Caco-2 (cell line): ENCODE data around the gene PTPRN2. TPM values are rescaled to one million over a fixed set of nuclear protein-coding genes. Genes with fewer than 3 reads are reported as not detected.

Experiments
- BruUV-seq: library from RNA; stranded (reverse); fragments of 400-500 nt; replicated peaks from 2 replicates; lab custom pipeline; 2021; lab: Mats Ljungman, UMichigan
- CTCF ChIA-PET: fragments of 300-600 bp; sonication (Branson Sonifier 250); formaldehyde crosslinking; loops from one replicate; lab custom pipeline; 2022; ENCODE audit warnings: antibody characterized with exemption; lab: Charles Lee
- POLR2A ChIA-PET: fragments of 300-600 bp; sonication (Branson Sonifier 250); formaldehyde crosslinking; loops from one replicate; lab custom pipeline; 2022; ENCODE audit warnings: antibody characterized with exemption; lab: Charles Lee
- DNase-seq, 2 experiments: peaks; one replicate each; pipeline versions ENCODE4 v3.0.0 to v3.0.0-alpha.2; 2020 to 2022
- H3K27me3 ChIP-seq: replicated peaks from 2 replicates; pipeline ENCODE4 v1.6.0; 2011; ENCODE audit warnings: low read length; ENCODE audit not compliant: control insufficient read depth, insufficient read depth
- H3K36me3 ChIP-seq: 2 replicates; pipeline ENCODE4 v1.5.1; 2011; ENCODE audit warnings: low read length; ENCODE audit not compliant: control insufficient read depth, insufficient read depth
- H3K4me1 ChIP-seq: fragments of 250-450 bp; sonication (Bioruptor Pico); 2 replicates; pipeline ENCODE4 v1.5.1; 2020; ENCODE audit warnings: mild to moderate bottlenecking
- H3K4me3 ChIP-seq: 2 replicates; pipeline ENCODE4 v1.5.1; 2011; ENCODE audit warnings: low read depth, mild to moderate bottlenecking, control low read depth, low read length
- H3K9me3 ChIP-seq: fragments of 250-450 bp; sonication (Bioruptor Pico); 2 replicates; pipeline ENCODE4 v1.5.1; 2020; ENCODE audit warnings: mild to moderate bottlenecking, moderate library complexity
- H3K27ac Mint-ChIP-seq: one replicate; pipeline ENCODE4 v1.8.0; 2022; ENCODE audit warnings: mixed read lengths; ENCODE audit not compliant: unreplicated experiment
- H3K27me3 Mint-ChIP-seq: one replicate; pipeline ENCODE4 v1.8.0; 2022; ENCODE audit warnings: mixed read lengths; ENCODE audit not compliant: insufficient read depth, unreplicated experiment
- H3K36me3 Mint-ChIP-seq: one replicate; pipeline ENCODE4 v1.8.0; 2022; ENCODE audit warnings: mild to moderate bottlenecking, mixed read lengths; ENCODE audit not compliant: insufficient read depth, unreplicated experiment
- H3K4me1 Mint-ChIP-seq: one replicate; pipeline ENCODE4 v1.8.0; 2022; ENCODE audit warnings: low read depth, mixed read lengths; ENCODE audit not compliant: unreplicated experiment
- H3K4me3 Mint-ChIP-seq: one replicate; pipeline ENCODE4 v1.8.0; 2022; ENCODE audit warnings: mild to moderate bottlenecking, moderate library complexity, mixed read lengths; ENCODE audit not compliant: unreplicated experiment
- H3K9me3 Mint-ChIP-seq: one replicate; pipeline ENCODE4 v1.8.0; 2022; ENCODE audit warnings: mixed read lengths; ENCODE audit not compliant: unreplicated experiment
- intact Hi-C: fragments of 100-400 bp; cut with micrococcal nuclease; formaldehyde crosslinking; loops from one replicate; pipeline ENCODE4 v1.10.0; 2022; ENCODE audit not compliant: unreplicated experiment
- total RNA-seq: library from RNA; stranded (reverse); gene quantifications from 2 replicates; pipeline ENCODE4 v1.2.3, GENCODE V29; 2022
- TF ChIP-seq, protein P1 (sequence below), 2 experiments: fragments of 200-600 bp in 1 of 2; IDR thresholded peaks; 1 replicate in 1 of 2; 2 replicates in 1 of 2; pipeline versions ENCODE4 v1.5.1 to v1.8.0; 2011 to 2022; ENCODE audit warnings: antibody characterized with exemption in 1 of 2, control low read depth in 1 of 2, inconsistent platforms in 1 of 2, low read depth in 1 of 2, low read length in 1 of 2, mild to moderate bottlenecking in 1 of 2, moderate library complexity in 1 of 2; ENCODE audit not compliant: insufficient read depth in 1 of 2, severe bottlenecking in 1 of 2, unreplicated experiment in 1 of 2

PTPRN2 gene
- total RNA-seq, 1 experiment from 2014 or later, result 1.4 TPM

DNA sequence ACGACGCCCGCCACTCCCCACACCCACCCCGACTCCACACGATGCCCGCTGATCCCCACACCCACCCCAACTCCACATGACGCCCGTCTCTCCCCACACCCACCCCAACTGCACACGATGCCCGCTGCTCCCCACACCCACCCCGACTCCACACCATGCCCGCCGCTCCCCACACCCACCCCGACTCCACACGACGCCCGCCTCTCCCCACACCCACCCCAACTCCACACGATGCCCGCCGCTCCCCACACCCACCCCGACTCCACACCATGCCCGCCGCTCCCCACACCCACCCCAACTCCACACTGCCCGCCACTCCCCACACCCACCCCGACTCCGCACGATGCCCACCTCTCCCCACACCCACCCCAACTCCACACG is 933.8 kb downstream of the PTPRN2 start:
- Histone ChIP-seq H3K36me3 (no peaks in the 10 kb centered on the region), H3K4me3 (no peak overlapping the region), H3K4me1 (no peaks in the 10 kb centered on the region), H3K9me3 (no peaks in the 10 kb centered on the region), H3K27me3 (no peaks in the 10 kb centered on the region)
- ChIA-PET CTCF (no interaction called here), POLR2A (no interaction called here)
- TF ChIP-seq, protein P1, sequence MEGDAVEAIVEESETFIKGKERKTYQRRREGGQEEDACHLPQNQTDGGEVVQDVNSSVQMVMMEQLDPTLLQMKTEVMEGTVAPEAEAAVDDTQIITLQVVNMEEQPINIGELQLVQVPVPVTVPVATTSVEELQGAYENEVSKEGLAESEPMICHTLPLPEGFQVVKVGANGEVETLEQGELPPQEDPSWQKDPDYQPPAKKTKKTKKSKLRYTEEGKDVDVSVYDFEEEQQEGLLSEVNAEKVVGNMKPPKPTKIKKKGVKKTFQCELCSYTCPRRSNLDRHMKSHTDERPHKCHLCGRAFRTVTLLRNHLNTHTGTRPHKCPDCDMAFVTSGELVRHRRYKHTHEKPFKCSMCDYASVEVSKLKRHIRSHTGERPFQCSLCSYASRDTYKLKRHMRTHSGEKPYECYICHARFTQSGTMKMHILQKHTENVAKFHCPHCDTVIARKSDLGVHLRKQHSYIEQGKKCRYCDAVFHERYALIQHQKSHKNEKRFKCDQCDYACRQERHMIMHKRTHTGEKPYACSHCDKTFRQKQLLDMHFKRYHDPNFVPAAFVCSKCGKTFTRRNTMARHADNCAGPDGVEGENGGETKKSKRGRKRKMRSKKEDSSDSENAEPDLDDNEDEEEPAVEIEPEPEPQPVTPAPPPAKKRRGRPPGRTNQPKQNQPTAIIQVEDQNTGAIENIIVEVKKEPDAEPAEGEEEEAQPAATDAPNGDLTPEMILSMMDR (IDR thresholded peaks at IDR 0.05; ENCODE audit: insufficient read depth in 1 of 2, low read depth in 1 of 2, low read length in 1 of 2, severe bottlenecking in 1 of 2, unreplicated experiment in 1 of 2), result no peak
- Mint-ChIP-seq H3K27me3 (no peaks in the 10 kb centered on the region), H3K36me3 (no peaks in the 10 kb centered on the region), H3K27ac (no peak overlapping the region), H3K4me3 (no peak overlapping the region), H3K9me3 (no peaks in the 10 kb centered on the region), H3K4me1 (no peaks in the 10 kb centered on the region)
- BruUV-seq, result no TSS peak
- no peak for DNase-seq
- intact Hi-C loops, result loop anchor here (2.0 kb wide), 1 partner anchor 41 kb away; no protein-coding TSS in a partner anchor

DNA sequence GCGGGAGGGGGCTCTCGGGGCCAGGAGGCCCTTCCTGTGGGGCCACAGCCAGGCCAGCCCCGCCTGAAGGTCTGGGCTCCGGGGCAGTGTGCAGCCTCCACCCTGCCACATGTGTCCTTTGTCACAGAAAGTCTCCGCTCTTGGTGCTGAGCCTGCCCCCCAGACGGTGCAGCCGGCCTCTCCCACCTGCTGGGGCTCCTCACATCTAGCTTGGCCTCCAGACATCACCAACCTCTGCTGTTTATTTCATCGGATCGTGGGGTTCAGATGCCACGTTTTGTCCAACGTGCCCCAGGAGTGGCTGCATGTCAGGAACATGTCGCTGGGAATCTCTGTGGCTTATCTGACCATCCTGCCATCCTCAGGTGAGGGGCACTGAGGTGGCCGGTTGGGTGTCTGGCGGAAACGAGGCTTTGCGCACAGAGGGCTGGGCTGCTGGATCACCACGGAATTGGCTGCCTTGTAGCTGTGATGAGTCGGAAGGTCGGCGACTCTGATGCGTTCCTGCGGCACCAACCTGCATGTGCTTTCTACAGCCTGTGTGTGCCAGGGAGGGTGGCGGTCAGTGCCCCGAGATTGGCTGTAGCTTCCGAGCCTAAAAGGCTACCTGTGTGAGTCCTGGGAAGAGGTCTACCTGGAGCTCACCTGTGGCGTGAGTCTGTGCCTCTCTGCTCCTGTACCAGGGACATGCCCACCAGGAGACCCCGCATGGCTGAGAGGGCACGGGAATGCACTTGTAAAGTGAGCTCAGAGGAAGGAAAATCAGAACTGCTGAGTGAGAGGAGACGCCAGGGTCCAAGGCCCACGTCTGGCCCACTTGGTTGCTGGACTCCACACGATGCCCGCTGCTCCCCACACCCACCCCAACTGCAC is 934.4 kb downstream of the PTPRN2 start:
- BruUV-seq, result no TSS peak
- H3K4me3 ChIP-seq, result no peak overlapping the region
- H3K9me3 Mint-ChIP-seq, result no peaks in the 10 kb centered on the region
- TF ChIP-seq, protein P1 (IDR thresholded peaks at IDR 0.05; ENCODE audit: insufficient read depth in 1 of 2, low read depth in 1 of 2, low read length in 1 of 2, severe bottlenecking in 1 of 2, unreplicated experiment in 1 of 2), result no peak
- CTCF ChIA-PET, result no interaction called here
- H3K4me3 Mint-ChIP-seq, result no peak overlapping the region
- H3K36me3 ChIP-seq, result no peaks in the 10 kb centered on the region
- no peaks in the 10 kb centered on the region for H3K27me3 Mint-ChIP-seq
- H3K27ac Mint-ChIP-seq, result no peak overlapping the region
- POLR2A ChIA-PET, result no interaction called here
- no peak for DNase-seq
- no peaks in the 10 kb centered on the region for H3K4me1 Mint-ChIP-seq
- H3K9me3 ChIP-seq, result no peaks in the 10 kb centered on the region
- no peaks in the 10 kb centered on the region for H3K36me3 Mint-ChIP-seq
- no peaks in the 10 kb centered on the region for H3K27me3 ChIP-seq
- no peaks in the 10 kb centered on the region for H3K4me1 ChIP-seq
- intact Hi-C loops, result loop anchor here (2.0 kb wide), 1 partner anchor 42 kb away; no protein-coding TSS in a partner anchor

DNA sequence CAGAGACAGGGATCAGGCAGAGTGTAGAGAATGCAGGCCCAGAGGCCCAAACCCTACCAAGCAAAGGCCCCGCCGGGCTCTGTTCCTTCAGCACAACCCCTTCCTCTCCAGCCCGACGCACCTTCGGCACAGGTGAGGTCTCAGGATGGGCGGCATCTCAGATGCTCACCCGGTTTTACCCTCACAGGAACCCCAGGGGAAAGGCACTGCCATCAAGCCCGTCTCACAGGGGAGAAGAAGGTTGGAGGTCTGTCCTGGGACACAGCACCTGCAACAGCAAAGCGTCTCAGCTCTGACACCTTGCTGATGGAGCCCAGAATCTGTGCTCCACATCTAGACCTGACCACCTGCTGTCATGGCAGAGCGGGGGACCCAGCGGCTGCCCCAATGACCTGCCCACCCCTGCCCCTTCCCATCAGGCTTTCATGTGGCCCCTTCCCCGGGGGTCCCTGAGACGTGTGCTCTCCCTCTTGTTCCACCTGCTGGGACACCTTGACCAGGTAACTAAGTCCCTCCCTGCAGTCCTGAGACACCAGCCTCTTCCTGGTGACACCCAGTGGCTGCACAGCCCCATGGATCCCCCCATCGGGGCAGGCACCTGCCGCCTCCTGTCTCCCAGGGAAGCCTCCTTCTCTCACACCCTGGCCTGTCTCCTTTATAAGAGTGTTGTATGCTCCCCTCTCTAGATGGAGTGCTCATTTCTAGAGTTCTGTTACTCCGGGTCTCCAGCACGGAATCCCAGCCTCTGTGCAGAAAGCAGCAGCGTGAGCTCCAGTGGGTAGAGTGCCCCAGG is 935.3 kb downstream of the PTPRN2 start:
- CTCF ChIA-PET, result no interaction called here
- Mint-ChIP-seq H3K36me3 (no peaks in the 10 kb centered on the region), H3K27ac (no peak overlapping the region), H3K9me3 (no peaks in the 10 kb centered on the region), H3K27me3 (no peaks in the 10 kb centered on the region), H3K4me1 (no peaks in the 10 kb centered on the region), H3K4me3 (no peak overlapping the region)
- no peaks in the 10 kb centered on the region for H3K27me3 ChIP-seq
- intact Hi-C loops, result loop anchor here (2.0 kb wide), 1 partner anchor 42 kb away; no protein-coding TSS in a partner anchor
- TF ChIP-seq, protein P1 (IDR thresholded peaks at IDR 0.05; ENCODE audit: insufficient read depth in 1 of 2, low read depth in 1 of 2, low read length in 1 of 2, severe bottlenecking in 1 of 2, unreplicated experiment in 1 of 2), result no peak
- H3K9me3 ChIP-seq, result no peaks in the 10 kb centered on the region
- no peaks in the 10 kb centered on the region for H3K36me3 ChIP-seq
- DNase-seq, result no peak
- POLR2A ChIA-PET, result no interaction called here
- no peak overlapping the region for H3K4me3 ChIP-seq
- BruUV-seq, result no TSS peak
- H3K4me1 ChIP-seq, result no peaks in the 10 kb centered on the region
